Kidney capillary endothelial cell (primary cell): ENCODE measurements around the gene CHST2.

Source experiments
- DNase-seq: peaks from one replicate; pipeline ENCODE4 v3.0.0-alpha.2; 2018; ENCODE audit warnings: low spot score

The CHST2 gene

DNA sequence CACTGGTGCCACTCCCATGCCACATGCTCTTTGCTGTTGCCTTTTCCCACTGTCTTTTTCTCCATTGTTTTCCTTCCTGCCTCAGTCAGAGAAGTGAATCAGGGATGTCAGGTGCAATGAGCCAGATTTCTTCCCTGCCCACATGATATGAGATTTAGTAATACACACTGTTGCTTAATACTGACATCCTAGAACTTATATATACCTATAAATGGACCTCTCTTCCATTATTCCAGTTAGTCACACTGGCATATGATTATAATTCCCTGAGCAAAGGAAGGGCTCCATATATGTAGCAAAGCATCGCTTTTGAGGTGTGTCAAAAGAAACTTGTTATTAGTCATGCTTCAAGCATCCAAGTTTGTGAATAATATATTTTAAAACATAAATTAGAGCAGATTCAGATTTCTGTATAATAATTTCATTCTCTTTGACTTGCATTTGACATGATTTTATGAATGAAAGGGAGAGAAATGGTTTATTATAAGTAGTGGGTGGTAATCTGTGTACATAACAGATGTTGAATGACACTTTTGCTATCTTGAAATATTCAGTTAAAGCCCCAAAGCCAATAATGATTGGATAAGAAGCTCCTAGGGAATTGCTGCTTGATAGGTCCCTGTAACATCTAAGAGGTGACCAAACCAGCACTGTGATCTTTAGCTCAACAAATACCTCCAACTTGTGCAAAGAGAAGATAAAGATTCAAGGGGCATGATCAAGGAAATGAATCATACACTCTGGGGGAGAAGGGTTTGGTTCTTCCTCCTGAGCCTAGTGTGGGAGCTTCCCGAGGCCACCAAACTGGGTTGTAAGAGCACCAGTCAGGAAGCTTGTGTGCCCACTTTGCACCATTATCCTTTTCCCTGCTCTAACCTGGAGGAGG, 48.6 kb downstream of the CHST2 start:
- DNase-seq, result peak; percentile 25

DNA sequence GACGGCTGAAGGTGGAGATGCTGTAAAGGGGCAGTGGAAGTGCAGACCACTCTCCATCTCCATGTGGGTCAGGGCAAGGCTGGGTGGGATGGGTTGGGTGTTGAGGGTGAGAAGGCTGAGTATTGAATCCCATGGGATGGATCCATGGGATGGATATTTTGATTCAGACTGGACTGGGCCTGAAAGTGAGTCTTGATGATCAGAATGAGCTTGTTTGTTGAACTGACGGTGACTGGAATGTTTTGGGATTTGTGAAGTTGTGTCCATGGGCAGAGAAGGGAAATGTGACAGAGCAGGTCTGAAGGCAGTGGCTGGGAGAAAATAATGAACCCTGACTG, 49.3 kb downstream of the CHST2 start:
- DNase-seq, result no peak

DNA sequence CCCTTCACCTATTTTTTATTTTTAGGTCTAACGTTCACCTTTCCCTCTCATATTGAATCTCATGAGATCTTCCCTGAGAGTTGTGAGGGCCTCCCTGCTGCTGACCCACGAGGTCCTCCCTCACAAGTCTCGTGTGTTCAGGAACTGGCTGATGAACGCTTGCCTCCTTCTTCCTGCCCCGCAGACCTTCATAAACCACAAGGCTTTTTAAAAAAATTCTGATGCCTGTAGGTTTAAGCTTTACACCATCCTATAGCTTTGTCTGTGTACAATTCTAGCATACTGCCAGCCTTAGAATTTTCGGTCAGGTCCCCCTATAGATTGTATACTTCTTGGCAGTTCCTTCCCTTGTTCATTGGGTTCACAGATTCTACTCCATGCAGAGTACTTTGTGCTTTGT, 50.5 kb downstream of the CHST2 start:
- DNase-seq, result no peak

DNA sequence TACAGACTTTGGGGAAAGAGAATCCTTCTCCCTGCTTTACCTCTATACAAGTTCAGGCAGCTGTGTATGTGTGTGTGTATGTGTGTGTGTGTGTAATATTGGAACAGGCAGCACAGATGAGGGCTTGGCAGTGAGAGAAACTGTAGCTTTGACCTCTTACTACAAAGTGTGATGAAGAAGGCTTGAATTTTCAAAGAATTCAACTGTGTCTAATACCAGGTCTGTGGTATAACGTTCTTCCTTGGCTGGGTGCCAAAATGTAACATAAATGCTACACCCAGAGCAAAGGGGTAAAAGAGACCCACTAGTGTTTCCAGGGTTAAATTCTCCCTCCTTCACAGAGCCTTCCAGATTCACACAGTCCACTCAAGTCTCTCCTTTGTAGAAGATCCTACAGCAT, 51.1 kb downstream of the CHST2 start:
- no peak for DNase-seq

DNA sequence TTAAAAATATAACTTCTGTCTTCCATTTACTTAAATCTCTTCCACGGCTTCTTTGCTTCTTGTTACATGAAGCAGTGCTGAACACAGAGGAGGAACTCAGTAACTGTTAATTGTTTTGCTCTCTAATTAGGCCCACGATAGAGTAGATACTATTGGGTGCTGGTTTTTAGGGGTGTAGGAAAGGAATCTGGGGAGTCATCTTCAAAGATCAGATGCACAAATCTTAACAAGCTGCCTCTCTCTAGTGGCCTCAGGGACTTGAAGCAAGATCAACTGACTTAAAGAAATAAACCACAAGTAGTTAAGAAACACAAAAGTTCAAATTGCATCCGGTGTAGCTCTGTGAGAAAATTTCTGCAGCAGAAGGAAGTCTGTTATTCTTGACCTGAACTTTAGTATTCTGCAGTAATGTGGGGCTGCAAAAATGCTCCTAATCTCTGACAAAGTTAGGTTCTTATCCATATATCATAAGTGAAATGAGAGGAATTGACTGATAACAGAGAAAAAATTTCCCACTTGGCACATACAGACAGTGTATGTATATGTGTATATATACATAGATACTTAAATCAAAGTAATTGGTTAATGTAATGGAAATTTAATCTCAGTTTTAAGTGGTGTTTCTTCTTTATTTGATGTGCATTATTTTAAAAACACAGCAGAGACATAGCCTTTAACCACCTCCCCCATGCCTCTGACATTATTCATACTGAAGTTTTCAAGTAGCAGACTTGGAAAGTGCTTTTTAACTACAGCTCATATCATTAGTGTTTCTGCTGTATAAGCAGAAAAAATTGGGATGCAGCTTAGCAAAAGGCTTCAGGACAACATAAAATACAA, 51.8 kb downstream of the CHST2 start:
- DNase-seq, result no peak

DNA sequence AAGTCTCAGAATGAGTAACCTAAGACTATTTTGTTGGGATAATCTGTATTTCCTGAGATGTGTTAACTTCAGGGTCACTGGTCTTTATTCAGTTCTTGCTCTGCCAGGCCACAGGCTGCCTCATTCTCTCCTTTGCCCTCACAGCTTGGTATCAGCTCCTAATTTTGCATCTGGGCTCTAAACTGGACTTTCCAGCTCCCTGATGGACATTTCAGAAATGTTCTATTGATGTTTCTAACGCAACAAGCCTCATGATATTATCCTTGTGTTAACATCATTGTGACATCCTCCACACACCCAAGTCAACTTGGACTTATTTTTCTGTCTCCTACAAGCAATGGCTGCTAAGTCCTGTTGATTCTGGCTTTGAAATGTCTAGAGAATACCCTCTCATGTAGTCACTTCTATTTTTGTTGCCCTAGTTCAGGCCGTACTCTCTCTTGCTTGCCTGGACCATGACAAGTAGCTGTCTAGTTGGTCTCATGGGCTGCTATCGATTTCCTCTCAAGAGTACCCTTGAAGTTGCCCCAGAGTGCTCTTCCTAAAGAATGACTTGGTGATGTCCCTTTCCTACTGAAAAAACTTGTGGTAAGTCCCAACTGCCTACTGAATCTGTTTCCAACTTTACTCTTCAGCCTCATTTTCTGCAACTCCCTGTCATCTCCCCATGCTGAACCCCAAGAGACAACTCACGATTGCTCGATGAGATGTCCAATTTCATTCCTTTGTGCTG, 52.7 kb downstream of the CHST2 start:
- DNase-seq, result no peak

DNA sequence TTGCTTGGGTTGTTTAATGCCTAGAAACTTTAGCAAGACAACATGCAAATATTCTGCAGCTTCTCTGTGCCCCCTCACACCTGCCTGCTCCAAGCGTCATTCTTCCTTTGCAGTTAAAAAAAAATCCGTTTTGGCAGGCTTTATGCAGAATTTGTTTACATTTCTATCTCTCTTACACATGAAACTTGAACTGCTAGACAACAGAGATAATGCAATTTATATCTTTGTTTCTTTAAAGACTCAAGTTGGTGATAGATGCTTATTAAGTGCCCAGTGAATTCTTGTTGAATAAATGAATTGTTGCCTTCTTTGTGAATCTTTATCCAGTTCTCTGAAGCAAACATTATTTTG, 53.2 kb downstream of the CHST2 start:
- DNase-seq, result no peak

DNA sequence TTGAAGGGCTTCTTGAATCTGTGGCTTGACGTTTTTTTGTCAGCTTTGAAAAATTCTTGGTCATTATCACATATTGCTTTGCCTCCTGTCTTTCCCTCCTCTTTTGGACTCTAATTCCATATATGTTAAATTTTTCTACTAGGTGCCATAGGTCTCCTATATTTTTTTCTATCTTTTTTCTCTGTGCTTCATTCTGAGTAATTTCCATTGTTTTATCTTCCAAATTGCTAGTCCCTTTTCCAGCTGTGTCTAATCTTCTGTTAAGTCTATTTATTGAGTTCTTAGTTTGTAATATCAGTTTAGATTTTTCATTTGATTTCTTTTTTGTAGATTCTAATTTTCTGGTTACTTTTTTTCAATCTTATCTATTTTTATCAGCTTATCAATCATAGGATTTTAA, 53.7 kb downstream of the CHST2 start:
- no peak for DNase-seq
